Central memory CD8-positive, alpha-beta T cell (primary cell): ENCODE results near the gene SPIRE1.
"Not testable (repeated sequence)": the region's sequence is repeated elsewhere in the genome, so short reads cannot be mapped to it uniquely, and the experiment has no call there.

Source experiments
- ATAC-seq: fragments of 150-1000 bp; cut with Tn5 transposase; replicated peaks from 2 replicates; pipeline ENCODE4 v1.10.0; 2022; ENCODE audit warnings: mild to moderate bottlenecking, moderate FRiP score, moderate number of reproducible peaks; ENCODE audit not compliant: poor library complexity, severe bottlenecking; ENCODE audit errors: extremely low read depth
- DNase-seq, 2 donors: peaks; one replicate each; pipeline ENCODE4 v3.0.0; 2021; ENCODE audit warnings: low spot score in 2 of 2
- H3K27ac Mint-ChIP-seq: one replicate; pipeline ENCODE4 v1.8.0; 2022; ENCODE audit warnings: low read depth, mild to moderate bottlenecking, moderate library complexity, mixed read lengths
- H3K27me3 Mint-ChIP-seq: one replicate; pipeline ENCODE4 v1.8.0; 2022; ENCODE audit warnings: mixed read lengths
- H3K36me3 Mint-ChIP-seq: one replicate; pipeline ENCODE4 v1.8.0; 2022; ENCODE audit warnings: mild to moderate bottlenecking, moderate library complexity, mixed read lengths; ENCODE audit not compliant: insufficient read depth
- H3K4me1 Mint-ChIP-seq: one replicate; pipeline ENCODE4 v1.8.0; 2022; ENCODE audit warnings: mixed read lengths
- H3K4me3 Mint-ChIP-seq: one replicate; pipeline ENCODE4 v1.8.0; 2022; ENCODE audit warnings: mild to moderate bottlenecking, moderate library complexity, mixed read lengths
- H3K9me3 Mint-ChIP-seq: one replicate; pipeline ENCODE4 v1.8.0; 2022; ENCODE audit warnings: mixed read lengths

SPIRE1 gene

GRCh38 chr18:12639990-12640880 is 17.7 kb downstream of the SPIRE1 start:
- Mint-ChIP-seq H3K9me3 (no peaks in the 10 kb centered on the region), H3K27me3 (peaks cover 38% of the 10 kb centered on the region), H3K4me3 (no peak overlapping the region), H3K27ac (no peak overlapping the region), H3K36me3 (no peaks in the 10 kb centered on the region), H3K4me1 (no peaks in the 10 kb centered on the region)
- no peak for ATAC-seq
- no peak for DNase-seq

DNA sequence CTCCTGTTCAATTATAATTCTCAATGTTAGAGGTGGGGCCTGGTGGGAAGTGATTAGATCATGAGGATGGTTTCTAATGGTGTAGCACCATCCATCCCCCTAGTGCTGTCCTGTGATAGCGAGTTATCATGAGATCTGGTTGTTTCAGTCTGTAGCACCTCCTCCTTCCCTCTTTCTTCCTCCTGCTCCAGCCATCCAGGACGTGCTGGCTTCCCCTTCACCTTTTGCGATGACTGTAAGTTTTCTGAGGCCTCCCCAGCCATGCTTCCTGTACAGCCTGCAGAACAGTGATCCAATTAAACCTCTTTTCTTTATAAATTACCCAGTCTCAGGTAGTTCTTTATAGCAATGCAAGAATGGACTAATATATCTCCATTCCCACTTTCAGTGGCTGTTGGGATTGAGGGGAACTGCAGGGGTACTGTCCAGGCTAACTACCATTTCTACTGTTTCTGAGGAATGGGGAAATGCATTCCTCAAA is 19.2 kb downstream of the SPIRE1 start:
- Mint-ChIP-seq H3K4me1 (no peaks in the 10 kb centered on the region), H3K27me3 (peaks cover 31% of the 10 kb centered on the region), H3K4me3 (no peak overlapping the region), H3K27ac (no peak overlapping the region), H3K9me3 (no peaks in the 10 kb centered on the region), H3K36me3 (no peaks in the 10 kb centered on the region)
- ATAC-seq (no peak), DNase-seq (no peak)

DNA sequence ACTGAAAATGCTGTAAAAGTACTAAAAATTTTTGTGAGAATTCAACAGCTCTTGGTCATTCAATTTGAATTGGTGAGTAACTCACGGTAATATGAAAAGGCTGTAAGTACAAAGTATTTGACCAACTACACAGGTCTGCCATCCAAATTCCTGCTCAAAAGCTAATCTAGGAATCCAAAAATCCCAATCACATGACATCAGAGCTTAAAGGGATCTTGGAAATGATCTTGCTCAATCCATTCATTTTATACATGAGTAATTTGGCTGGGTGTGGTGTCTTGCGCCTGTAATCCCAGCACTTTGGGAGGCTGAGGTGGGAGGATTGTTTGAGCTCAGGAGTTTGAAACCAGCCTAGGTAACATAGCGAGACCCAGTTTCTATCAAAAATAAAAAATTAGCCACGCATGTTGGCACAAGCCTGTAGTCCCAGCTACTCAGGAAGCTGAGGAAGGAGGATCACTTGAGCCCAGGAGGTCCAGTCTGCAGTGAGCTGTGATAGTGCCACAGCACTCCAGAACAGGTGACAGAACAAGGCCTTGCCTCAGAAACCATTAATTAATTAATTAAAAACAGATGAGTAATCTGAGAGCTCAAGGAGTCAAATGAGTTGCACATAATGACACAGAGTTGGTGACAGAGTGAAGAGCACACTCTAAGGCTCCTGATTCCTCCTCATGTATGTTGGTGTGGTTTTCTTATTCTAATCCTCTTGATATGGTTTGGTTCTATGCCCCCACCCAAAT is 19.8 kb downstream of the SPIRE1 start:
- no peak overlapping the region for H3K4me3 Mint-ChIP-seq

DNA sequence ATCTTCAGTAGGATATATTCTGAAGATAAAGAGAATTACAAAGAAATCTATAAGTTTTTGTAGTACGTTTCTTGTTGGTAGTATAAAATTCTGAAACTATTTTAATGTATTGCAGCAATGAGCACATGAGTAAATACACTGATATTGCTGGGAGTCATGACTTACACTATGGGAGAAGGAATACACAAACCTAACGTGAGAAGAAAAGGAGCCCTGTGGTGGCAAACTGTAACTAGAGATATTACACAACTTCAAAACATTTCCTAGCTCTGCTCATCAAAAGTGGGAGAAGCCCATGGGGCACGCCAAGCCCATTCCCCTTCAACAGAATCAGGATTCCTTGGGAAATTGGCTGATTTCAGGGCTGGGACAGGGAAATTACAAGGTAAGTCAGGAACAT is 20.5 kb downstream of the SPIRE1 start:
- Mint-ChIP-seq H3K27ac (no peak overlapping the region), H3K36me3 (no peaks in the 10 kb centered on the region), H3K4me3 (no peak overlapping the region), H3K9me3 (no peaks in the 10 kb centered on the region), H3K27me3 (peaks cover 18% of the 10 kb centered on the region), H3K4me1 (no peaks in the 10 kb centered on the region)
- no peak for ATAC-seq
- no peak for DNase-seq

More for the DNA sequence above, 19.8 kb downstream of the SPIRE1 start:
- Mint-ChIP-seq H3K9me3 (no peaks in the 10 kb centered on the region), H3K27ac (no peak overlapping the region), H3K4me1 (no peaks in the 10 kb centered on the region), H3K27me3 (peaks cover 25% of the 10 kb centered on the region), H3K36me3 (no peaks in the 10 kb centered on the region)
- ATAC-seq = no peak
- DNase-seq = no peak

- no peak overlapping the region for H3K4me3 Mint-ChIP-seq
- H3K9me3 Mint-ChIP-seq = no peaks in the 10 kb centered on the region
- DNase-seq (no peak), ATAC-seq (no peak)
- H3K27ac Mint-ChIP-seq = no peak overlapping the region
- H3K27me3 Mint-ChIP-seq = no peaks in the 10 kb centered on the region
- H3K4me1 Mint-ChIP-seq = no peaks in the 10 kb centered on the region
- H3K36me3 Mint-ChIP-seq = no peaks in the 10 kb centered on the region
These were observed 26.0 kb downstream of the SPIRE1 start for GRCh38 chr18:12631831-12632477.

GRCh38 chr18:12630136-12630535 is 27.8 kb downstream of the SPIRE1 start:
- no peak for ATAC-seq
- Mint-ChIP-seq H3K36me3 (no peaks in the 10 kb centered on the region), H3K27me3 (no peaks in the 10 kb centered on the region), H3K4me3 (no peak overlapping the region), H3K9me3 (no peaks in the 10 kb centered on the region), H3K27ac (no peak overlapping the region), H3K4me1 (no peaks in the 10 kb centered on the region)
- no peak for DNase-seq

DNA sequence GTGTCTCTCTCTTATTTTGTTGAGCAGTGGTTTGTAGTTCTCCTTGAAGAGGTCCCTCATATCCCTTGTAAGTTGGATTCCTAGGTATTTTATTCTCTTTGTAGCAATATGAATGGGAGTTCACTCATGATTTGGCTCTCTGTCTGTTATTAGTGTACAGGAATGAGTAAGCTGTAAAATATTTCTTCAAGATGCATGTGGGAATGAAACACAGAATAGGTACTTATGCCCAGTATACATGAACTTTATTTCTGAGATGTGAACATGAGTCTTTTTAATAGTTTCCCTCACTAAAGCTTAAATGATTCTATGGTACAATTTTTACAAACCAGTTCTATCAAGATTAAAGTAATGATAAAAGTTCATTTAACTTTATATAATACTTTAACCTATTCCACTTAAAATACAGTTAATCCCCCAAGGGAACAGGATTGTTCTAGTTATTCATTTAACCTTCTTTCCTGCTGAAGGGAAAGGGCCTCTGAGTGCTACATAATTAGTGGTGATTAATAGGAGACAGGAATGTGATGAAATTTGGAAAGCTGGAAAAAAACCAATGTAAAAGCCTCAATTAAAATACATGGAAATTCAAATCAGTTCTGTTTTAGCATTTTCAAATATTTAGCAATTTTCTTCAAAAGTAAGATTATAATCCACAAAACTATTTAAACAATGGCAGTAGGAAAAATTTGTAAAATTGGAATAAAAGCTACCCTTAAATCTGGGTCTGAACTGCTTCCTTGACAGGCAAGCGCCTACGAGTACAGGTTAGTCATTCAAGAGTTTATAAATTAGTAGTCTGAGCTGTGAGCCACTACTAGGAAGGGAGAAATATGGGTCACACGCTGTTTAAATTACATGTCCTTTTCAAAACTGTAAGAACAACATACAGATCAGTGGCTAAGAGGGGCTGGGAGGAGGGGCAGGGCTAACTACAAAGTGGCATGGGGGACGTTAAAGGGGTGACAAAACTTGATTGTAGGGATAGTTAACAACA is 28.9 kb downstream of the SPIRE1 start:
- Mint-ChIP-seq H3K4me1 (no peaks in the 10 kb centered on the region), H3K9me3 (no peaks in the 10 kb centered on the region), H3K4me3 (no peak overlapping the region), H3K27me3 (no peaks in the 10 kb centered on the region), H3K27ac (no peak overlapping the region), H3K36me3 (no peaks in the 10 kb centered on the region)
- no peak for ATAC-seq
- DNase-seq = no peak

DNA sequence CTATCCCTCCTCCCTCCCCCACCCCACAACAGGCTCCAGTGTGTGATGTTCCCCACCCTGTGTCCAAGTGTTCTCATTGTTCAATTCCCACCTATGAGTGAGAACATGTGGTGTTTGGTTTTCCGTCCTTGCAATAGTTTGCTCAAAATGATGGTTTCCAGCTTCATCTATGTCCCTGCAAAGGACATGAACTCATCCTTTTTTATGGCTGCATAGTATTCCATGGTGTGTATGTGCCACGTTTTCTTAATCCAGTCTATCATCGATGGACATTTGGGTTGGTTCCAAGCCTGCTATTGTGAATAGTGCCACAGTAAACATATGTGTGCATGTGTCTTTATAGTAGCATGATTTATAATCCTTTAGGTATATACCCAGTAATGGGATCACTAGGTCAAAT is 30.7 kb downstream of the SPIRE1 start:
- H3K4me1 Mint-ChIP-seq, ATAC-seq, H3K27ac Mint-ChIP-seq, DNase-seq, H3K27me3 Mint-ChIP-seq, H3K9me3 Mint-ChIP-seq, H3K4me3 Mint-ChIP-seq, H3K36me3 Mint-ChIP-seq: not testable (repeated sequence)

DNA sequence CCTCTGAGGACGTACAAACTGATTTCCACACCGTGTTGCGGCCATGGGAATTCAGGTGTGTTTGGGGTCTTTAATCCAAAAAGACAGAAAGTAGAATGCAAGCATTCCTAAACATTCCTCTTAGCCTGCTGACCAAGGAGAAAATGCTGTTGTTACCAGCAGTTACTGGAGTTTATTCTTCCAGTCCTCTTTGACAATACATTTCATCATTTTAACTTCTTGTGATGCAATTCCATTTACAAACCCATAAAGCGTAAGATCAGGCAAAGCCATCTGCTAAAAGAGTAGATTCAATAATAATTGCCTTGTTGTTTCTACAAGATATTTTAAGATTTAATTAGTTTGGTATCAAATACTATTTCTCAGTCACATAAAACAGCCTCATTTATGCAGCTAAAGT is 32.7 kb downstream of the SPIRE1 start:
- Mint-ChIP-seq H3K36me3 (peaks cover 2% of the 10 kb centered on the region), H3K9me3 (no peaks in the 10 kb centered on the region), H3K27ac (no peak overlapping the region), H3K4me3 (no peak overlapping the region), H3K4me1 (no peaks in the 10 kb centered on the region), H3K27me3 (peaks cover 10% of the 10 kb centered on the region)
- no peak for DNase-seq
- ATAC-seq = no peak

- no peaks in the 10 kb centered on the region for H3K4me1 Mint-ChIP-seq
- no peak overlapping the region for H3K27ac Mint-ChIP-seq
- peaks cover 10% of the 10 kb centered on the region for H3K27me3 Mint-ChIP-seq
- no peaks in the 10 kb centered on the region for H3K9me3 Mint-ChIP-seq
- ATAC-seq (no peak), DNase-seq (no peak)
- peaks cover 2% of the 10 kb centered on the region for H3K36me3 Mint-ChIP-seq
- H3K4me3 Mint-ChIP-seq = no peak overlapping the region
These were observed 36.1 kb downstream of the SPIRE1 start for GRCh38 chr18:12621742-12622306.

DNA sequence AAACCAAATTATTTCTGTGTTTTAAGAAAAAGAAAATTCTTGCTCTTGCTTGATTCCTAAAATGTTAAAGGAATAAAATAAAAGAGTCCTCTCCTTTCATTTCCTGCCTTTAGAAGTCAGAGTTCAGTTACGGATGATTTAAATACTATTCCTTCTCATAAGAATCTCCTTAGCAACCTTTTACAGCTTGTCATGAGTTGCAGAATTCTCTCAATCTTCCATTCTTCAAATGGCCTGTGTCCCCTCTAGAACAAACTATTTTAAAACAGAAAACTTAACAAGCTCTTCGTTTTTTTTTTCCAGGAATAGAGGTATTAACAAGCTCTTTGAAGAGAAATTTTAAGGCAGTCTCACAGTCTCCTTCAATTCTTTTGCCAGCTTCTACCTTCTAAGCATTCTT is 42.2 kb downstream of the SPIRE1 start:
- no peak for ATAC-seq
- Mint-ChIP-seq H3K4me3 (no peak overlapping the region), H3K36me3 (no peaks in the 10 kb centered on the region), H3K27ac (no peak overlapping the region), H3K27me3 (peaks cover 19% of the 10 kb centered on the region), H3K9me3 (no peaks in the 10 kb centered on the region), H3K4me1 (no peaks in the 10 kb centered on the region)
- no peak for DNase-seq
